ENCODE results near the gene ARFGAP3.

The ARFGAP3 gene

DNA sequence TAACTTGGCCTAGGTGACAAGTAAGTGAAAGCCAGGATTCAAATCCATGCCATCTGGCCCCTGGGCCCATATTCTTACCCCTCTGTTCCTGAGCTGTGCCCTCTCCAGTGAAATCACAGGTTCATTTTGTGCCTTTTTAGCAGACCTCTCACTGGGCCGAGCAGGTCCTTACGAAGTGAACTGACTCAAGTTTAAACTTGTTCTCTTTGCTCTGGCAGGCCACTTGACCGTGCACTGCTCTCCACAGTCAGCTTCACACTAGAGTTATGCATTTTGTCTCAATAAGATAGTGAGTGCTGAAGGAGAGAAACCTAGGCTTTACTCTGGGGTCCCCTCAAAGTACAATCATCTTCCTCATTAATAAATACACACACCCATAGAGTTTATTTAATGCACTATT lies 40.7 kb downstream of the ARFGAP3 start:
- DNase-seq = no peak

DNA sequence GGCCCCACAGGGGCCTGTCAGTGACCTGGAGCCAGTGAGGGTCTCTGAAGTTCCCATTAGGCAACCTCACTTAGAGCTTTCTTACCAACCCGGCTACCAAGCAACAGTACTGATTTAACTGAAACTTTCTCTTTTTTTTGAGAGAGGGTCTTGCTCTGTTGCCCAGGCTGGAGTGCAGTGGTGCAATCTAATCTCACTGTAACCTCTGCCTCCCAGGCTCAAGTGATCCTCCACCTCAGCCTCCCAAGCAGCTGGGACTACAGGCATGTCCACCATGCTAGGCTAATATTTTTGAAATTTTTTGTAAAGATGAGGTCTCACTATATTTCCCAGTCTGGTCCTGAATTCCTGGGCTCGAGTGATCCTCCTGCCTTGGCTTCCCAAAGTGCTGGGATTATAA lies 42.5 kb downstream of the ARFGAP3 start:
- DNase-seq = no peak

DNA sequence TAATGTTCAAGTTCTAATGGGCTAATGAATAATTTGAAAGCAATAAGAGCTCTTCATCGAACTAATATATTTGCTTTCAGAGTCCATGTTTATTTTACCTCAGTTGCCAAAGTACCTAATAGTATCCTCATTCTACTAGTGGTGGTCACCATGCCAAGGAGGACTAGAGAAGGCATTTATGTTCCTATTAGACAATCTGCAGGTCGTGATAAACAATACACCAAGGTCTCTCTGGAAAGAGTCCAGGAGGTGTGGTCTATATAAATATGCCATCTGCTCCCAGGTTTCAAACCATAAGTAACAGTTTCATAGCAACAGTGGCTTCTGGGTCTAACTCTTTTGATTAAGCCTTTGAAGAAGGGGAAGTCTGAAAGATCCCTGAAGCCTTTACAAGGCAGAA lies 42.9 kb downstream of the ARFGAP3 start:
- DNase-seq = no peak

DNA sequence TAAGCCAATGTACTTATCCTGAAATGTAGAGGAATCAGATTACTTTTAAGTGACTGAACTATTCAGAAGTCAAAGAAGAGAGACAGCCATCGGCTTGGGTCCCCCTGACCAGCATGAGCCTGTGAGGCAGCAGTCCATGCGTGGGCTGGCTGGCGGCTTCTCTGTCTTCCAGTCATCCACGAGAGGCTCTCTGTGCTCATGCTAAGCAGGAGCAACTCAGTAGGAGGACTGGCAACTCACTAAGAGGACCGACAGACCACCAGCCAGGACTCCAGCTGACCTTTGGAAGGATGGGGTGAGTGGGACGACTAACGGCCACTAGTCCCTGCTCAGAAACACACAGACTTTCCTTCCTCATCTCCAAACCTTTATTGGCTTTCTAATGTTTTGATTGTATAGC lies 43.6 kb downstream of the ARFGAP3 start:
- DNase-seq = no peak

DNA sequence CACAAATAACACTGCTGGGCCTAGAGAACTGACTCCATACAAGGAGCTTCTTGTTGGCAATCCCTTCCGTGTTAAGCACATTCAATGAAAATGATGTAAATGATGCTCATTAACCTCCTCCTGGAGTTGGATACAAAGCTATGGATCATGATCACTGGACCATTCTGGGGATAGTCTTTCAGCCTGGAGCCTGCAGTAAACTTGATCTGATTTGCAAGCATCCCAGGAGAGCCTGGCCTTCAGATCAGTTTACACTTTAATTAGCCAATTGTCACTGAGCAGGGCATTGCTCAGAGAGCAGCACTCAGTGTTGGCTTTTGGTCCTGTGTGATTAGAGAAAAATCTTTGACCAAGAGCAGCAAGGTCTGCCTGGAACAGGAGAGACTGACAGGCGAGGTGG lies 45.6 kb downstream of the ARFGAP3 start:
- DNase-seq = no peak

DNA sequence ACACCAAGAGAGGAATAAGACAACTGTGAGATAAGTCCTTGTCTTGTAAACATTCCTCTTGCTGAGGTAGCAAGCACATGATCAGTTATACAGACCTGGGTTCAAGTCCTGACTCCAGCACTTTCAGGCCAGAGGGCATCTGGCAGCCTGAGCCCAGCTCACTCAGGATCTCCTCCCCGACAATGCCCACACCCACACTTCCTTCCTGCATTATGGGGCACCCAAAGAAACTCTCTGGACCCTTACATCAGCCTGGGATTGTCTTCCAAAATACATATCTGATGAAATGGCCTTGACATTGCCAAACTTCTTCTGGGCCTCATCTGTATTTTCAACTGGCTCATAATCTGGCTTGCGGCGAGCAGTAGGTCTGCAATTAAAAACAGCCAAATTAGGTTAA lies 48.6 kb downstream of the ARFGAP3 start:
- DNase-seq = no peak

DNA sequence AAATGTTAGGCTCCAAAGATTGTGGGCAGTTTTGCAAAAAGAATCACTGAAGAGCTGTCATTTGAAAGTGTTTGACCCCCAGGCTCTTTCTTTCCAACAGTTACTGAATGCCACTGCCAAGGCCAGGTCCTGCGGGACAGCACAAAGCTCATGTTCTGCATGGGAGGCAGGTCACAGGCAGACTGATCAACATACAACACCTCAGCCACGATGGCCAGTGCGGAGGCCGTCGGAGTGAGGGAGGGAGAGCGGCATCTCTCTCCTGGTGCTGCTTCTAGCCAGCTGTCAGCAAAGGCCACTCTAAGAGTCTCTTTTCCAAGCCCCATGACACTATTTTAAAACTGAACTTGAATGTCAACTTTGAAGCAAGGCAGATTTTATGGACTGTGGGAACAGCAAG lies 49.9 kb downstream of the ARFGAP3 start:
- no peak for DNase-seq

DNA sequence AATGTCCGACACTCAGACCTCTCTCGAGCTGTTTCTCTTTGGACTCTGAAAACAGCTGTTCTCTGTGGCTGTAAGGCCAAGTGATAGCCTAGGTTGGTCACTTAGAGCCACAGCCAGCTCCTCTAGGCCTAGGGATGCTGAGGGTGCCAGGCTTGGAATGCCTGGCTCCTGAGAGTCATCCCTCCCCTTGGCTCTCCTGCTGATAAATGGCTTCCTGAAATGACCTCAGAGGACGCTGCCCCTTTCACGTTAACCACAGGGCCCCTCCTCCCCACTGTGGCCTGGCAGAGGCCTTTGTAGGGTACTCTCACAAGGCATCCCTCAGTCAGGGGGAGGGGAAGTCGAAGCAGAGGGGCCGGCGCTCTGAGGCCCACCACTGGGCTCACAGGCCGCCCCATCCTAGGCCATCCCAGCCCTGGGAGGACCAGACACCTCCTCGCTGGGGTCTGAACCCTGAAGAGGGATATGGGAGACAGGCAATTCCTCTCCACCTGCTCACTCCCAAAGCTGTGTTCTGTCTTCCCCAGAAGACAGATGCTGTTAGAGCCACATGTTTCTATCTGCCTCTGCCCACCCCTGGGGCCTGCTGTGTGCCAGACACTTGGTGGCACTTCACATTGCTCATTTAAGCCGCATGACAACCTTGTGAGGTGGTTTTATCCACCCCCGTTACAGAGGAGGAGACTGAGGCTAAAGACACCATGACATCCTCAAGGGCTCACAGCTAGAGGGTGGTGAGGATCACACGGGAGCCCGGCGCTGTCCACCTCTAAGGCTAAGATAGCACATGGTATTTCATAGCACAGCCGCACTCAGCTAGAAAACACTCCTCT lies 50.9 kb downstream of the ARFGAP3 start:
- DNase-seq = no peak

DNA sequence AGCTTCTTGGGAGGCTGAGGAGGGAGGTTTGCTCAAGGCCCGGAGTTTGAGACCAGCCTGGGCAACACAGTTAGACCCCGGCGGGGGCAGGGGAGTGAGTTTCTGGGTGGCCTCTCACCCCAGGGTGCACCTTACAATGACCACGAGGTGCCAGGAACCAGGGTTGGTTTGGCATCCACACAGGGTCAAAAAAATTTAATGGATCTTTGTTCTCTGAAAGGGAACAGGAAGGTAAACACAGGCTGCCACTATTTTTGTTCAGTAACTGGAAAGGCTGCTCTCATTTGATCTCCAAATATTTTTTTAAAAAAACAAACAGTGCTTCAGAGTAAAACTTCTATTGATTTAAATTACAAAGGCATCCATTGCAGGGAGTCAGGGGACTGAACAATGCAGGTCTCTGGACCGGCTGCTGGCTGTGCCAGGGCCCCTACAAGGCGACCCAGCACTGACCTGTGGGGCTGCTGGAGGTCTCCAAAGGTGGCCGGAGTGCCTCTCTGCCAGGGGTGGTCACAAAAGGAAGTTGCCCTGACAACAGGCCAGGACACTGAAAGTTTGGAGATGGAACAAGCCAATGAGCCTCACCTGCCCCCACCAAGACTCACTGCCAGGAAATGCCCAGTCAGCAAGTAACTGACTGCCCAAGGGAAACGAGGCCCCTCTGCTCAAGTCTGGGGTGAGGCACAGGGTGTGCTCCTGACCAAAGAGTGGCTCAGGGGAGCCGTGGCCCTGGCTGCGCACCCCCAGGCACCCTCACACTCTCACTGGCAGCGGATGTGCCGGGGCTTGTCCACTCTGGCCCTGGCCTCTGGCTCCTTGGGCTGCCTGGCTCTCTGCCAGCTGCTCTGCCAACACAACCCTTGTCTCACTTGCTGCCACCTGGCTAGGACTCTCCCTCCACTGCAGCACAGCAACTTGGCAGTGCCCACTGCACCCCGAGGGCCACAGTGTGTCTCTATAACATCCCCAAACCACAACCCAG lies 51.8 kb downstream of the ARFGAP3 start:
- DNase-seq = no peak

DNA sequence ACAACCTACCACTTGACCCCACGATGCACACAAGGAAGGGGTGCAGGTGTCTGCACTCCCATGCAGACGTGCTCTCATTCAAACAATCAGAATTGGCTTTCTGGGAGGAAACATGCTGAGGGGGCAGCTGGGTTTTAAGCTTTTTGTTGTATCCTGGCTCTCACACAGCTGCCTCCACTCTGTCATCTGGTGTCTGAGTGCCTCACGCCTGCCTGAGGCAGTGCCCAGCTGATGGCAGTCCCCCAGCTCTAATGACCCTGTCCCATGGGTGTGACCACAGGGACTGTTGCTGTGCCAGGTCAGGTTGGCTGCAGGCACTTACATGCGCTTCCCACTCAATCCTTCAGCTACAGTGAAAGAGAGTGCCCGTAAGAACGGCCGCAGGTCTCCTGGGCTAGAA lies 53.7 kb downstream of the ARFGAP3 start:
- DNase-seq = no peak

DNA sequence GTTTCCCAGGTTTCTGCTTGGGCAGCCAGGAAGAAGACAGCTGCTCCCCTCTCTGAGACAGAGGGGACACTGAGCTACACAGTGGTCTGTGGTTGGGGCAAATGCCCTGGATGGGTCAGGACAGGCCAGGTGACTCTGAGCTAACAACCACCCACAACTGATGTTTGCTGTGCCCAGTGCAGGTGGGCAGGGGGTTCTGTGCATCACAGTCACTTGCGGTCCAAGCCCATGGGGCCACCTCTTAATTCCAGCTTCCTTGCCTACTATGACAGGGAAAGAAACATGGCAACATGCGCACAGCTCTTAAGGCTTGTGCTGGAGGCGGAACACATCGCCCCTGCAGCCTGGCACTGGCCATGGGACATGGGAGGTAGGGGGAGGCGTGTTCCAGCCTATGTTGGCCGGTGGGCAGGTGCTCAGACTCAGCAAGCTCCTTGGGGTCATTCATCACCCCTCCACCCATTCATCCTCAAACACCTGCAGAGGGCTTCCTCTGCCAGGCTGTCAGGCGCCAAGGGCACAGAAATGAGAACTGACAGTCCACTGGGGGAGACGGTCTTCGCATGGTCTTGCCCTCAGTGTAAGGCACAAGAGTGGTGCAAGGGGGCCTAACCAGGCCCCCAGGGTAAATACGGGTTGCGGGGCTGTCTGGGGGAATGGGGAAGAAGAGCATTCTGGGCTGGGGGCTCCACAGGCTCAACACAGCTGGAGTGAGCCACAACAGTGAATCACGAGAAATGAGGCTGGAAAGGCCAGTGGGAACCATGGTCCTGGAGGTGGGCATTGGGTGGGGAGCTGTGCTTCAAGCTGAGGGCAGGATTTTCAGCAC lies 55.6 kb downstream of the ARFGAP3 start:
- no peak for DNase-seq

DNA sequence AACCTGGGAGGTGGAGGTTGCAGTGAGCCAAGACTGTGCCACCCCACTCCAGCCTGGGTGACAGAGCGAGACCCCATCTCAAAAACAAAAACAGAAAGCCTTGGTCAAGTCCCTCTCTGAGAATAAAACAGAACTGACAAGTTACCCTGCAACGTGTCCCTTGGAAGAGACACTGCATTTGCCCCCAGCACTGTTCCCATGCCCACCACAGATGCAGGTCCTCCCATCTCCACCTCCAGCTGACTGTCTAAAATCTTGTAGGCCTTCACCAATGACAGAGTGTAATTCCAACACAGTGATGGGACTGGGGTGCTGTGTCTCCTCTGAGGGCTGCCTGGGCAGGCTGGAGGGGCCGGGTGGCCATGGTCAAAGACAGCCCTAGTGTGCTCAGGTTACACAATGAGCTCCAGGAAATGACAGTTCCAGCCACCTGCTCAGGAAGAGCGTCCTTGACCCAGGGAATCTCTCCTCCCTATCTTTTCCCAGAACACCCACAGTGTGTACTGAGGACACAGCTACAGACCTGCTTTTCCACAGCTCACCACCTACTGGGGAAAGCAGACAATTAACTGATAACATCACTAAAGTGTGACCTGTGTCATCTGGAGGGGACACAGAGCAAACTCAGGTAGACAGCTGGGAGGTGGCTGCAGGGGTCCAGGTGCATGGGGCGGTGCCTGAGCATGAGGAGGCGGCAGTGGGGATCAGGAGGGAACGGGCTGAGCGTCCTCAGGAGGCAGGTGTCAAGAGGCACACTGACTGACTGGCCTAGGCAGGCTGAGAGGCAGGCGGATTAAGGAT lies 56.4 kb downstream of the ARFGAP3 start:
- no peak for DNase-seq

DNA sequence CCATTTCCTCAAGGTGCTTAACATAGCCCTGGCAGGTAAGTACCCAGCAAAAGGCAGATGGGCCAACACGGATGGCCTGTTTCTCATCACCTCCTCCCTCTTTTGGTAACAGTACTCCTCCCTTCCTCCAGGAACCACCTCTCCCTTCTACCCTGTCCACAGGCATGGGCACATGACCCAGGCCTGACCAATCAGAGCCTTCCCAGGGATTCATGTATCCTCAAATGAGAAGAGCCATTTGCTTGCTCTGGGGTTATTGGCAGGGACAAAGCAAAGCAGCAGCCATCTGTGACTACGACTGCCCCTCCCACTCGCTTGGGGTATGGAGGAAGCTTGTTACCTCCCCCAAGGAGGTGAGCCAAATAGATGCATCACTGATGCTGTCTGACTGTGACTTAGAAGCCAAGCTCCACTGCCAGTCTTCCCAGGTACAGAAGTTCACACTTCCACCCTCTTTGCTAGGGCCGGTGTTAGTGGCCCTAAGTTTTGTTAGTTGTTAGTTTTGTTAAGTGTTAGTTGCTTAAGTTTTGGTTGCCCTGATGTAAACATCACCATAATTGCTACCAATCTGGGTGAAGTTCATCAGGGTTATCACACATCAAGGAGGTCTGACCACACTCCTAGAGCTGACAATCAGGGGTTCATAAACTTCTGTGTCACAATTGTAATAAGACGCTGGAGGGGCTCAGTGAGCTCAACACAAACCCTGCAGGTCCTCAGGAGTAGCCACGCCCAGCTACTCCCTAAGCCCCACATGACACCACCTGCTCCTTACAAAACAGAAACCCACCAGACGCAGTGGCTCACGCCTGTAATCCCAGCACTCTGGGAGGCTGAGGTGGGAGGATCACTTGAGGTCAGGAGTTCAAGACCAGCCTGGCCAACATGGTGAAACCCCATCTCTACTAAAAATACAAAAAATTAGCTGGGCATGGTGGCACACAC lies 57.3 kb downstream of the ARFGAP3 start:
- DNase-seq = no peak

DNA sequence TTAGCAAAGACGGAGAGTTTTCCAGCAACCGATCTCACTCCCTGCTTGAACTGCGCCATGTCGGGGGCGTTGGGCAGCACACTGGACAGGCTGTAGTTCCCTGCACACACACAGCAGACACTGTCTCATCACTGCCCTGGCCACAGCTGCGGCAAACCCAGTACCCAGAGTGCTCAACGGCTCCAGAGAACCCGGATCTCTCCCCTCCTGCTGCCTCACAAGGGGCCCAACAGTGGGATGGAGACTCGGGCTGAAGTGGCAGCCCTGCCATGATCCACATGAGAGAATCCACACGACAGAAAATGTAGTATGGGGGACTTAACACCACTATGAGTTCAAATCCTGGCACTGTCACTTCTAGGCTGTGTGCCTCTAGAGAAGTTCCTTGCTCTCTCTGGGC lies 58.0 kb downstream of the ARFGAP3 start:
- no peak for DNase-seq

DNA sequence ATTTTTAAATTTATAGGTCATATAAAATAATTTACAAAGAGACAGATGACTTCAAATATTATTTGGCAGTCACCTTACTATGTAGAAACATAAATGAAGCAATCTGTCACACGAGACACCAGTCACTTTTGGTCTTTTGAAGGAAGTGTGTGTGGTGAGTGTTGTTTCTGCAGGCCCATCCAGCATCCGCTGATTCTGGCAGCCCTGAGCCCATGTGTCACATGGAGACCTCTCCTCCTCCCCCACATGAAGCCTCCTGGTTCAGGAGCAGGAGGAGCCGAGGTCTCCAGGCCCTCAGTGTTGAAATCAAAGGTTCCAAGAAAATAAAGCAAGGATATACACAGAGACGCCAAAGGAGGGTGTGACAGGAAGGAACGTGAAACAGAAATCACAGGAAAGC lies 60.1 kb downstream of the ARFGAP3 start:
- DNase-seq = no peak

DNA sequence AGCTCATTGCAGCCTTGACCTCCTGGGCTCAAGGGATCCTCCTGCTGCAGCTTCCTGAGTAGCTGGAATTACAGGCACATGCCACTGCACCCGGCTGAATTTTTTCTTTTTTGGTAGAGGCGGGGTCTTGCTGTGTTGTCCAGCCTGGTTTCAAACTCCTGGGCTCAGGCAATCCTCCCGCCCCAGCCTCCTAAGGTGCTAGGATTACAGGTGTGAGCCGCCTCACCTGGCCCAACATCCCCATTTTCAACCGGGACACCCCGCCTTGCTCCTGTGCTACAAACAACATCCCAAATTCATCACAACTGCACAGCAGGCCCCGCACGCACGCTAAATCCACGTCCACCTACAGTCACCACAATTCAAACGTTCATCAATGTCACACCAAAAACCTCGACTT lies 61.0 kb downstream of the ARFGAP3 start:
- DNase-seq = no peak

DNA sequence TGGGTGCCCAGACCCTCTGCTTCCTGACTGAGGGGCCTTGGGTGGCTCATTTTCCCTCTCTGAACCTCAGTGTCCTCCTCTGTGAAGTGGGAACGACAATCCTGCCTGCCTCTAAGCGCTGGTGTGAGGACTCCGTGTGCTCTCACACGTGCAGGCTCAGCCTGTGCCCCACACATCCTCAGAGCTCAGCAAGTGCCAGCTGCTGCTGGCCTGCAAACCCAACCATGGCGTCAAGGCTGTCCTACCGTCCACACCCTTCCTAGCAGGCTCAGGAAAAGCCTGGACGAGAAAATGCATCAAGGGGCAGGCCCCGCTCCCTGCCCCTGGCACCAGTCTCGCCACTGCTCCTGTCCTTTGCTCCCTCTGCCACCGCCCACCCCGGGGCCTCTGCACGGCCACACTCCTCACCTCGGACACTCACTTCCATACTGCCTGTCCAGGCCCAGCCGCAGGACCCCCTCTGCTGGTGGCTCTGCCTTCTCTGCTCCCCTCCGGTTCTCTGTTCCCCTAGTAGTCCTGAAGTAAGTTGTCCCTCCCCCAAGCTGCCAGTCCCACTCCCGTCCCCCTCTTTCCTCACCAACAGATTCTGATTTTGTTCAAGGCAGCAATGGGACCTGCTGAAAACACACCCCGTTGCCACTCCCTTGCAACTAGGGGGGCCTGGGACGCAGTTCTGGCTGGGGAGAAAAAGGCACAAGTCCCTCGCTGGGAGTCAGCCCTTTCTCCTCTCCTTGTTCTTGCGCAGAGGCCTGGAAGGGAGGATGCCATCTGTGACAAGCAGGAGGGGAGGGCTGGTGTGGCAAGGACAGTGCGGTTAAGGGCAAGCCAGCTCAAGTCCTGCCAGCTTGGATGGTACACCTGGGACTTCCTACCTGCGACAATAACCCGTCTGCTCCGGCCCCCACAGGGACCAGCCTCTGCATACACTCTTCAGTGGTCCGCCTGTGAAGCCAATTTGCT lies 62.2 kb downstream of the ARFGAP3 start:
- DNase-seq = no peak

DNA sequence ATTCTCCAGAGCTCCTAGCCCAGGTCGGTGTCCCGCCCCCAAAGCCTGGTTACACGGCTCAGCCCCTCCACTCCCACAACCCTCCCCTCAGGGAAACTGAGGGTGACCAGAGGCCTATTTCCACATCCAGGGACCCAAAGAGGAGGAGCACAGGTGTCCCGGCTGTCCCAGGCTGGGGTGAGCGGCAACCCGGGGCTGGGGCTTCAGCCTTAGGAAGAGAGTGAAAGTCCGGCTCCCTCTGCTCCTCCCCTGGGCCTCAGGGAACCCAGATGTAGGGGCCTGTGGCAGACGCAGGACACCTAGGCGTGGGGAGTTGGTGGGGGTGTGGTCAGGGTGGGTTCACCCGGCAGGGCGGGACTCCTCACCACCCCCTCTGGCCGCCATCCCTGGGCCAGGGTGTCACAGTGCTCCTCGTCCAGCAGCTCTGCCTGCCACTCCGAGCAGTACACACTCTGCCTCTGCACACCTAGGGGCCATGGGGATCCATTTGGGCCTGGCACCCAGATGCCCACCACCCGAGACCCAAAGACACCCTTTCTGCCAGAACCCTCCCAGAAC lies 63.1 kb downstream of the ARFGAP3 start:
- DNase-seq = no peak

All from activated CD4-positive, alpha-beta T cell treated with anti-CD3 and anti-CD28 coated beads, Interleukin-2, amount 50 U/mL, for 4 hours (primary cell).